GM18498 (cell line): ENCODE measurements around the gene ENOX1.

ENCODE experiments used
- ATAC-seq: cut with Tn5 transposase; IDR thresholded peaks from one replicate; pipeline ENCODE4 v1.9.1; 2021; ENCODE audit warnings: mild to moderate bottlenecking, moderate library complexity; ENCODE audit not compliant: unreplicated experiment

Gene ENOX1

DNA sequence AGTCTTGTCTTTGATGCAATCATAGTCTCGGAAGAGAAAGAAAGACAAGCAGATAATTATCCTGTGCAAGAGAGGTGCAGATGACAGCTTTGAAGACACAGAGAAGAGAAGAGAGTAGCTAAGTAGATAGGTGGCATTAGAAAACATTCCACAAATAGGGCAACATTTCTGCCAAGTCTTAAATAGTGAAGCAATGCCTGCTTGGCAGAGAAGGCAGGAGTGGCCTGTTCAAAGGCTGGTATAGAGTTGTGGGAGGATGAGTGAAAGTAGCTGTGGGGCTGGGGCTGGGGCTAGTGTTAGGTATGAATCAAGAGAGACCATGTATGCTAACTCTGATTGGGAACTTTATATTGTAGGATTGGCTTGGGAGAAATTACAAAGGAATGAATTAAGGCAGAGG, 457.9 kb downstream of the ENOX1 start:
- ATAC-seq, result no peak

DNA sequence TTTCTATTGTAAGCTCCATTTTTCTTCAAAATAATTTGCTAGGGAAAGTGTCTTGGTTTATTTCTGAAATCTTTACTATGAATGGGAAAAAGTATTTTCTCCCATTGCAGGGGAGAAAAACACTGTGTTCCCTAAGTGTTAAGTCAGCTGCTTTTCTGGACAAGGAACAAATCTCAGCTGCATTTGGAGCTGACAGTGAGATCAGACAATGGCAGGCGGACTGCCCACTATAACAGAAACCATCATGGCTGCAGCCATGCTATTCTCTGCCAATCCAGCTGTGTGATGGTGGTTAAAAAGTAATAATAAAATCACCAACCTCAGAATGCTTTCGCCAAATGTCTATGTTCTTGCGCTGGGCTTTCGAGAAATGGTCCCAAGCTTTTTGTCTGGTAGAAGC, 460.7 kb downstream of the ENOX1 start:
- ATAC-seq, result no peak

DNA sequence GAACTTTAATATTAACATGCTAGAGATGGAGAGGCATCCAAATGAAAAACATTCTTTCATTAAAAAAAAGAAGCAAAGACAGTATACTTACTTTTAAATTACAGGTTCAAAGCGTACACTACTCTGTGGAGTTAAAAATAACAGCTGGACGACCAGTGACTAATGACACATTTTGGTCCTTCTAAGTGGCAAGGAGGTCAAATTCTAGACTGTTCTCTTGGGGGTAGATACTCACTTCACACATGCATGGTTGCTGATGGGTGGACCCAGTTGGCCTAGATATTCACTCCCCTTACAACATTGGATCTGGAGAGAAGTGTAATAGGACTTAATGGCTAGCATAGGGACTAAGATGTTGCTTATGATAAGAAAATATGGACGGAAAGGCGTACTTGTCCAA, 461.1 kb downstream of the ENOX1 start:
- no peak for ATAC-seq

DNA sequence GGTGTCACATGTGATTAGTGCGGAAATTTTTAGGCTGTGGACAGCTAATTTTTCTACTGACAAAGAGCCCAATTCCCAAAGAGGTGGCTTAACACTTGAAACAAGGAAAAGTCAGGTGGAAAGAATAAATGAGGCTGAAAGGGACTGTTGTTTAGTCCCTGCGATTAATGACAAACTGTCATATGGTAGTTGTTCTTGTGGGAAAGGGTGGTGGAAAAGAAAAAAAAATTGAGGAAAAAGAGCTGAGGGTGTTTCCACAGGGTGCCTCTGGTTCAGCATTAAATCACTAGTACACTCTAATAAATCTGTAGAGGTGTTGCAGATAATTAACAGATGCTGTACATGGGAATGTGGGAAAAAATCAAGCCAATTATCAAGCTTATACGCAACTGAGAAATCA, 462.6 kb downstream of the ENOX1 start:
- ATAC-seq, result no peak

DNA sequence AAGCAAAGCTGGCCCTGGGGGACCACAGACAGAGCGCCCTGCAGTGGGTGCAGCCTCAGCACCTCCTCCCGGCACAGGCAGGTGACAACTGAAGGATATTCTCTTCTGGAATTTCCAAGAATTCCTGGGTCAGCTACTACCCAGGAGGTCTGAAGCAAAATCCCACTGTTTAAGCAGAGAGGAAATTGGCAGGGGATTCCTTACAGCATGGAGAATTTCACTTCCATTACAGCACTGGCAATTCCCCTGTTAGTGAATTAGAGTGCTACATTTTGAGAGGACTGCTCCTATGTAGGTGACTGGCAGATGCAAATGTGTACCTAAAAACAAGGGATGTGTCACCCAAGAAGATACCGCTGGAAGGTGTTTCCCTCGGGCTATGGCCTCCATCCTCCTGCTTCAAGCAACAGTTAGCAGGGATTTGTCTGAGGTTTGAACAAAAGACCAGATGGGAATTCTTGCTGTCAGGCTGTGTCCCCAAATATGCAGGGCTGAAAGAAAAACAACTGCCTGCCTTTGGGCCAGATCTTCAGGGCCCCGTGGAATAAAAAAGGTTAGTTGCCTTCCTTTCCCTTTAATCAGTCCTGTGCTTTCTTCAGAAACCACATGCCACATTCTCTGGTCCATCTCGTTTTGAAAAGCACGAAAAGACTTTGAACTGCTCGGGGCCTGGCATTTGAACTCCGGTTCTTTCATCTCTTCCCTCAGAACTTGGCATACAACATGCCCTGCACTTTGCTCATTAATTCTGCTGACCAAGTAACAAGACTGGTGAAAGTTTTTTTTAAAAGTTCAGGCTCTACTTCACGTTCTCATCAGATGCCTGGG, 466.9 kb downstream of the ENOX1 start:
- no peak for ATAC-seq

DNA sequence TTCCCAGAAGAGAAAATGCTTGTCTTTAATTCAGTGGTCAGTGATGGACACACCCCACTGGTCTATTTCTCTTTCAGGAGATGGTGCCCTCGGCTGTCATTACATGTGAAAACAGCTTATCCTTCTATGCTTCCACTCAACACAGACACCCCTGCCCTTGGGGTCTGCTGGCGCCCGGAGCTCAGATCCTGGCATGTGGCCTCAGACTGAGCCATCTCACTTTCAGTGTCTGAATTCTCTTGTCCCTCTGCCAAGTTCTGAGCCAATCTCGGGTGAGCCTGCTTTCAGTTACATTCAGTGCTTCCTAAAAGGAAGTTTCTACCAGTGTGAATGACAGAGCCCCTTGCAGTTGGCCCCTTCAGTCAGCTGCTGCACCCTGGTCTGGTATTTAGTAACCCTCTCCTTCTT, 469.8 kb downstream of the ENOX1 start:
- ATAC-seq, result no peak

DNA sequence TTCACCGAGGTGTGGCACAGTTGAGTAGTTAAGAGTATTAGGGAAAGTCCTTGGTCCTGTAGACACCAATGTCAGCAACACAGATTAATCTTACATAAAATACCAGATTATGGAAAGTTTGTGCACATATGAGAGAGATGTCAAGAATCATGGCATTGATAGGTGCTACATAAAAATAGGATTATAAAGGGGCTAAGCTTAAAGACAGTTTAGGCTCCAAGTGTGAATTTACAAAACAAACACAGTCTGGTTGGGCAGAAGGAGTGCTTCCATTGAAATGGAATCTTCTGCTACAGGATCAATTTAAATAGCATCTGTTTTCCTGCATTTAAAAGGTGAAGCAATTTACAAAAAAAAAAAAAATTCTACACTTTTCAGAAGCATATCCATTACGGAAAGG, 470.5 kb downstream of the ENOX1 start:
- ATAC-seq, result no peak

DNA sequence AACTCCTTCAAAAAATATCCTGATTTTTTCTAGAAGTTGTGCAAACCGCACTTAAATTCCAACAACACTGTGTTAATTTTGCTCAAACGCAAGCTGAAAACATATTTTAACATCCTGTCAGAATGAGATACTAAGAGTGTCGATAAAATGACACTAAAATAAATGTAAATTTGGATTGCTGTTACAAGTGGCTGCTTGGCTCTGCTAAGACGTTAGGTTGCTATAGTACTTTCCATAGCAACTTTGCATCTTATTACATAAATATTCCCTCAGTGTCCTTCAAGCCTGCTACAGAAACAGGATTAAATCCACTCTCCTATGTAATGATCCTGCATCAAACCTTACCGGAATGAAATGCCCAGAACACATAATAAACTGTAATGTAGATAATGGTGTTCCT, 471.2 kb downstream of the ENOX1 start:
- ATAC-seq, result no peak

DNA sequence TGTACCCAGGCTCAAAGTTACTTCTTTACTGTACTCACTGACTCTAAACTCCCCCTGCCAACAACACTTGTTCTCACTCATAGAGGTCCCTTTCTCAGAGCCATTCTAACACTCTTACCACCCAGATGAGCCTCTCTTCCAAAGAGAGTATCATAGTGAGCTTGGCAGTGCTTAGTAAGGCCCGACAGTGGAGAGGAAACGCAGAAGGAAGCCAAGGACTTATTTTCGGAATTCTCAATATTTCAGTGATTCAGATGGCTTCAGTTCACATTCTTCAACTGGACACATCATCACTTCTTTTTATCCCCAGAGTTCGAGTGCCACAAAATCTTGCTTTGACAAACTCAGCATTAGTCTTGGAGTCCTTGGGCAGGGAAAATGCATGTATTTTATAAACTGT, 477.5 kb downstream of the ENOX1 start:
- ATAC-seq, result no peak

DNA sequence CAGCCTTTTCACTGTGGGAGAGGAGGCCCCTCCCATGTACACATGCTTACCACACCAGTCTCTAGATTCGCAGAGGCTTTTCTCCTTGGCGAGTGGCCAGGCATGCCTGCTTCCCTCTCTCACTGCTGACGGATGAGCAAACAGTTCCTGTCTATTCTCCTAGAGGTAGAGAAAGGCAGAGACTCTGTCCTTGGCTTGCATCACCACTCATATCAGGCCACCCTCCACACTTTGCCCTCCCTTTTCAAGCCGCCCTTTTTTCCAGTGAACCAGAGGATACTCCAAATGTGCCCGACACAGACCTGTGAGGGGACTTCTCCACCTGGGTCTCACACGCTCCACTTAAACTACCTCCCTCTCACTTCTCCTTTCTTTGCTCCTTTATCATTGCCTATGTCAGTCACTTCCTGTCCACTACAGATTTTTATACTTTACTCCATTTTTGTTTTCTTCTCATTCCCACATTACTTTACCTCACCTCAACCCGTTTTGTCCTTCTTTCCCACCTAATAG, 478.8 kb downstream of the ENOX1 start:
- ATAC-seq, result peak; percentile 77

DNA sequence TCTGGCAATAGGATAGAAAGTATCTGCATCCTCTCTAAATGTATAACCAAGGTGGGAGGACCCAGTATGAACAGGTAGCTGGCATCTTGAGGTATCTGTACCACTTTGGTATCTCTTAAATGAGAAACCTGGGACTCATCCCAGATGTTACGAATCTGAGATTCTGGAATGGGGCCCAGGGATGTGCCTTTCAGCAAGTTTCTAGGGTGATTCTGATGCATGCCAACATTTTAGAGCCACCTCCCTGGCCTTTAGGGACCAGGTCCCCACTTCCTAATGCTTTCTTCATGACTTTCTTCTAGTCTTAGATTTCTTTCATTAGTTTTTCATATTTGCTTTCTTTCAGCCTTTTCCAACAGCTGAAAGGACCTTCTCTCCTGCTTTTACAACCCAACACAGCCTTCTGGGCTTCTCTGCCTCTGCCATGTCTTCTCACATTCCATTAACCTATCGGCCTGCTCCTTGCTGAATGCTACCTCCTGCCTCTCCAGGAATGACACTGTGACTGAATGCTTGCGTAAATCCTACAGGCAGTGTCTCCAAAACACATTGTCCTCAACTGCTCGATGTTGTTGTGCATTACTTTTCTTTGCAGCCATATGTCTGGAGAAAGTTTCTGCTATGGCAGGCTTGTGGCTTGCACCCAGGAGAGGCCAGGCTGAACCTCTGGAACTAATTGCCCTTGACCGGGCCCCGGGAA, 479.4 kb downstream of the ENOX1 start:
- ATAC-seq, result no peak

DNA sequence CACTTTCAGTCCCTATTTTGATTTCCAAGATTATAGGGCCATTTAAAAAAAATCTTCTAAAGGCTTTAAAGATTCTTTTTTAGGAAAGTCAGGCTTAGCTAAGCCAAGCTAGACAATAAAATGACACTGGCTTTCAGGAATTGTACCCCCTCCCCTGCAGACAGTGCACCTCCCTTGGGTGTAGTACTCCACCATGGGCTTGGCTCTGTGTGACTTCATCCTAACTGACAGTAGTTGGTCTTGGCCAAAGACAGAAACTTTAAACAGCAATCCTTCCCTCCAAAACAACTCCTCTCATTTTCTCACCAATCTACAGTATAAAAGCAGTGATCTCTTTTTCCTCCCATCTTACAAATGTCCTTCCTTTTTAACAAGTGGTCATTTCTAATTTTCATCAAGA, 480.4 kb downstream of the ENOX1 start:
- no peak for ATAC-seq

DNA sequence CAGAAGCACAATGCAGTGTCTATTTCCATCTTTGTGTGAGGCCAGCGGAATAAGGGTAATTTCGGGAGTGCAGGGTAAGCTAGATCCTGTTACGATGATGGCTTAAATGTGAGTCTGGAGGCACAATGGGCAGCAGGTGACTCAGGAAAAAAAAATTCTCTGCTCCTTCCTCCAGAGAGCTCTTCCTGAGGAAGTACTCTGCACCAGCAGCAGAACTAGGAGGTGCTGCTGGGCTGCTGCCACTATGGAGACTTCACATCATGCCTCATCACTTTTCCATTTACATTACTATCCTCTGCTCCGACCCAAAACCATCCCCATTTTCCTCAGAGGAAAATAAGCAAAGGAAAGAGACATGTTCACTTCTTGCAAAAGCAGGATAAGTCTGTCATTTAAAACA, 481.4 kb downstream of the ENOX1 start:
- no peak for ATAC-seq

DNA sequence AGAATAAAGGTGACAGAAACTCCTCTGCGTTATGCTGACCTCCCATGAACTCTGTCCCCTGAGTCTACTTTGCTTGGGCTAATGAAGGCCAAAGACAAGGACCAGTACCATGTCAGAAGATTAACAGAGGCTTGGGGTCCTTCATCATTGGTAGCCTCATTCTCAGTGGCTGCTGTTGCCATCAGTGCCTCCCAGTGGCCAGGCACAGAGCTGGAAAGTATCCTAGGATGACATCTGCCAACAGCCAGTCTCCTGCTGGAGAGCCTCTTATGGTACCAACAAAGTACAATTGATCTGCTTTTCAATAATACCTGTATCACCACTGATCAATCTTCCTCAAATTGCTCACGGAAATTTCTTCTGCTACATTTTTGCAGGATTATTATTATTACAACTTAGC, 481.8 kb downstream of the ENOX1 start:
- ATAC-seq, result no peak

DNA sequence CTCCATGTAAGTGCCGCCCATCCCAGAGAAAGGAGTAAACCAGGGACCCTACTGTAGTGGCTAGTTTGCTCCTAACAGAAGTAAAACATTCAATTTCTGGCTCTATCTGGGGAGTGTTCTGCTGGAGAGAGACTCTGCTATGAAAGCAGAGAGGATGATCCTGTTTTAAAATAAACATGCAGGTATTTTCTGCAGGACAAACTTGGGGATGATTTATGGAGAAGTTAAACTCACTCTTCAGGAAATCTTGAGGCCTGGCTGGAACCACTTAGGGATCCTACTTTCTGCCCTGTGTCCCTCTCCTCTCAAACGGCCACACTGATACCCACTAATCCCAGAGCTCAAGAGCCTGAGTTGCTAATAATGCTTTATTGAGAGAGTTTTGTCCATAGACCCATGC, 482.3 kb downstream of the ENOX1 start:
- ATAC-seq, result no peak

DNA sequence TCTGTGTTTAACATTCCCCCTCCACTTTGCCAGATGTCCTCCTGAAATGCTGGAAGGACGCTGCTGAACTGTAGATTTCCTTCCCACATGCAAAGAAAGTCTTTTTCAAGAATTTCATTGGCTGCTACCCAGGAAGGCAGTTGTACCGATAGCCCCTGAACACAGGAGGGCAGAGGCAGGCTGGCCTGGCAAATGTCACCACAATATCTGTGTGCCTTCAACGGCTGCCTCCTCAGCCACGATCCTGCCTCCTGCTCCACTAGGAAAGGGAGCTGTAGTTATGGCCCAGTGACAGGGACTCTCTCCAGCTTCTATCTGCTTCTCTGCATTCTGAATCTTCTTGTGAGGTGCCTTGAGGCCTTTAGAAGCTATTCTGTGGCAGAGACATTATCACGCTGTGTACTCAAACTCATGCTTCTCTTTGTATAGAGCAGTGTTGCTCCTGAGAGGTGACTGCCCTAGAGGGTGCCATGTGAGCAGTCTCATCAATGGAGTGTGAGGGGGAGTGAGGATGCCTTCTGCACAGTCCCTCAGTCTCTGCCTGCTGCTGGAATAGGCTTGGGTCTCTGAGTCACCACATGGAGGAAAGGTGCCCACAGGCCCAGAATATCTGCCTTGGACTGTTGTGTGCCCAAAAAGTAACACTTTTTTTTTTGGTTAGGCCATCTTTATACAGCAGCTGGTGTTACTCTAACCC, 483.6 kb downstream of the ENOX1 start:
- ATAC-seq, result peak; percentile 75

DNA sequence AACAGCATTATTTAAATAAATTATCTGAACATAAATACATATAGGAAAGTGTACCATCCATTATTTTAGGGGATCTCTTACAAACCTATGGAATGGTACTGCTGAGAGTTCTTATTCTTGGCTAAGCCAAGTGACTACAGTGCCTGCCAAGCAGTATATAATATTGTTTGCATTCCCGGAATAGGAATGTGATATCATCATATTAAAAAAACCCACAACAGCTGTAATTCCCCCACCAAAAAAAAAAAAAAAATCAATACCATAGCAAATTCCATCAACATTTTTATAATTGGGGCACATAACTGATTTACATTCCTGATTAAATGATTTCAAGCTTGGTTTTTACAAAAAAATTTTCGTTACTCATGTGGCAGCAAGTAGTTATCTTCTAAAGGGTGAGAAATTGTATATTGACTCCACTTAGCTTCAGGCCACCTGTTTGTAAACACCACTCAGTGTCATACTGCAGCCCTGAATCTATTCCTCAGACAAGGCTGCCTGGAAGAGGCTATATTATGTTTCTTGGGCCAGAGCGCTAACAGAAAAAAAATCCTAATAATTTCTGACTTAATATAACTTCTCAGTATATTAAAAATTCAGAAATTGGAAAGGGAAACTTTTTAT, 485.3 kb downstream of the ENOX1 start:
- ATAC-seq, result no peak

DNA sequence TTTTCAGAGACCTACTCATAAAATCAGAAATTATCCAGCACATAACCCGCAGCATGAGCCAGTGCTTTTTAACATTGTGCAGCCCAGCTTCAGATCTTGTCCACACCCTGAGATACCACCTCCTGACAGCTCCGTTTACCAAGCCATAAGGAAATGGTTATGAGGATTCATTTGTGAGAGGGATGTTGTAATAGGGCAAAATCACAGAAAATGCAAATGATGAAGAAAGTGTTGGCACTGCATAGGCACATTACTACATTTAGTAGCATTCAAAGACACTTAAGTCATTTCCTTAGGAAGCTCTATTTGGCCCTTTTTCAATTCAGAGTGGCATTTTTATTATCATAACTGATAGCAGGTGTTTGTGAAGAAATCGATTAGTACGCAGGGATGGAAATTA, 485.9 kb downstream of the ENOX1 start:
- no peak for ATAC-seq

DNA sequence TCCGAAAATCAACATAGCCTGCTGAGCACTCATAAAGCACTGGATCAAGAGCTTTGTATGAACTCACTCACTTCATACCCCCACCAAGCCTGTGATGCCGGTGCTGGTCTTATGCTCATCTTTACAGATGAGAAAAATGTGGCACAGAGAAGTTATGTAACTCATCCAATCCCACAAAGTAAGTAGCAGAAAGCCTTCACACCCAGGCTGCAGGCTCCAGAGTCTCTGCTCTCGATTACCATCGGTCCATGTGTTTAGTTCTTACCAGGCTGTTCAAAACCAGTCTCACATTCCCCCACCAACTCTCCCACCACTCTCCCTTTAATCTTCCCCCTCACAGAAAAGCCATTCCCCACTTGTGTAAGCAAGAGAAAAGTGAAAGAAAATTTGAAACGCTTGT, 487.4 kb downstream of the ENOX1 start:
- no peak for ATAC-seq

DNA sequence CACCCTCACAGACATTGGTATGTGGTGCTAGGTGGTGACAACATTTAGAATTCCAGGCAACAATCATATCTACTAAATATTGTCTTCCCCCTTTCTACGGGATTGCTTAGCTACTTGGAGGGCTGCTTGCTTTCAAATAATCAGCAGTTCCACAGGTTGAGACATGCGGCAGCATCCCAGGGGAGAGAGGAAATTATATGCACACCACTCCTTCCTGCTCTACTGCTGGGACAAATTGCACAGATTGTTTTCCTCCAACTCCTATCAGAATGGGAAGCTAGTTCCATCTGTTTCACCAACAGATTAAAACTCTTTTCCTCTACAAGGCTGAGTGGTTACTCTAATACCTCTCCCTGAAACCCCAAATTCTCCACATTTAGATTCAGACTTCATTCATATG, 488.0 kb downstream of the ENOX1 start:
- ATAC-seq, result no peak

DNA sequence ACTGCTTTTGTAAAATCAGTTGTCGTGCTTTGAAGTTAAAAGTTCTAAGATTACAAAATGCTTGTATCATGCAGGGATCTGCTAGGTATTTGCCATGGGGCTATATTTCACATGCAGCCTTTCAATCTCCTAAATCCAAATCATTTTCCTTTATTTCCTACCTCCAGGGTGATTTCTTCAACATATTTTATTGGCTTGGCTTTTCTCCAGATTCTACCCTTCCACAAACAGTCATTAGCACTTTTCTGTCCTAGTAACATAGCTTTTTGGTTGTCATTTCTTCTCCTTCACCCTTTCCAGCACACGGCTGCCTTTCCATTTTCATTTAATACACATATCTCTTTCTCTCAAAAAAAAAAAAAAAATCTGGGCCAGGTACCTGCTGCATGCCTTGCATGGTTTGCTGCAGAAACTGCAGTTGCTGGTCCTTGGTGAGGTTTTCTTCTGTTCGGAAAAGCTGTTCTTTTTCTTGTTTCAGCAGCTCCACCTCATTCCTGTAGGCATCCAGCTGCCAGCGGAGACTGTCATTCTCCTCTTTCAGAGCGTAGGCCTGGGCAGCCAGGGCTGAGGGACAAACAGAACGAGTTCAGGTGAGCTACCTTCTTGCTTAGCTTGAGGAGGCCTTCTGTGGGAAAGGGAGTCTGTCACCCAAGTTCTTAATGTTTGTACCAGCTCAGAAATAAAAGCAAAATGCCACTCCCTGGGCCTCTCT, 488.6 kb downstream of the ENOX1 start:
- ATAC-seq, result no peak
